ENCODE data around the gene PLEK.

GRCh38 chr2:68414452-68414851, 49.4 kb downstream of the PLEK start:
- no peak for TF ChIP-seq CTCF (IDR thresholded peaks at IDR 0.05 in 2 of 3, conservative IDR thresholded peaks at IDR 0.05 in 1 of 3; ENCODE audit: control insufficient read depth in 2 of 3, extremely low read depth in 1 of 3, insufficient read depth in 1 of 3, low read depth in 3 of 3, low read length in 3 of 3)
- no peak for TF ChIP-seq BMI1 (IDR thresholded peaks at IDR 0.05; ENCODE audit: borderline replicate concordance)
- TF ChIP-seq SP1 (IDR thresholded peaks at IDR 0.05; ENCODE audit: low read depth, low read length) = no peak
- TF ChIP-seq EZH2 (IDR thresholded peaks at IDR 0.05; ENCODE audit: borderline replicate concordance, control insufficient read depth, low read depth, low read length) = no peak
- TF ChIP-seq SIN3A (IDR thresholded peaks at IDR 0.05; ENCODE audit: low read depth, low read length) = no peak
- no peak for TF ChIP-seq MLLT1 (IDR thresholded peaks at IDR 0.05)
- TF ChIP-seq RFX5 (IDR thresholded peaks at IDR 0.05; ENCODE audit: low read depth, low read length) = no peak
- no peak for TF ChIP-seq FOXK2 (IDR thresholded peaks at IDR 0.05)
- no peak for TF ChIP-seq RCOR1 (conservative IDR thresholded peaks at IDR 0.05; ENCODE audit: low read depth, low read length)
- TF ChIP-seq CHD2 (IDR thresholded peaks at IDR 0.05; ENCODE audit: borderline replicate concordance, low read depth, low read length) = no peak
- no peak for TF ChIP-seq SUZ12 (IDR thresholded peaks at IDR 0.05; ENCODE audit: unreplicated experiment)
- no peak for TF ChIP-seq KLF5 (IDR thresholded peaks at IDR 0.05; ENCODE audit: partially characterized antibody)

Measured in GM12878 (cell line).